ENCODE results near the gene GDI1. TPM values are rescaled to one million over a fixed set of nuclear protein-coding genes. Genes with fewer than 3 reads are reported as not detected.
"Not testable (repeated sequence)": the region's sequence is repeated elsewhere in the genome, so short reads cannot be mapped to it uniquely, and the experiment has no call there.

GDI1 gene
- 192 TPM for total RNA-seq

DNA sequence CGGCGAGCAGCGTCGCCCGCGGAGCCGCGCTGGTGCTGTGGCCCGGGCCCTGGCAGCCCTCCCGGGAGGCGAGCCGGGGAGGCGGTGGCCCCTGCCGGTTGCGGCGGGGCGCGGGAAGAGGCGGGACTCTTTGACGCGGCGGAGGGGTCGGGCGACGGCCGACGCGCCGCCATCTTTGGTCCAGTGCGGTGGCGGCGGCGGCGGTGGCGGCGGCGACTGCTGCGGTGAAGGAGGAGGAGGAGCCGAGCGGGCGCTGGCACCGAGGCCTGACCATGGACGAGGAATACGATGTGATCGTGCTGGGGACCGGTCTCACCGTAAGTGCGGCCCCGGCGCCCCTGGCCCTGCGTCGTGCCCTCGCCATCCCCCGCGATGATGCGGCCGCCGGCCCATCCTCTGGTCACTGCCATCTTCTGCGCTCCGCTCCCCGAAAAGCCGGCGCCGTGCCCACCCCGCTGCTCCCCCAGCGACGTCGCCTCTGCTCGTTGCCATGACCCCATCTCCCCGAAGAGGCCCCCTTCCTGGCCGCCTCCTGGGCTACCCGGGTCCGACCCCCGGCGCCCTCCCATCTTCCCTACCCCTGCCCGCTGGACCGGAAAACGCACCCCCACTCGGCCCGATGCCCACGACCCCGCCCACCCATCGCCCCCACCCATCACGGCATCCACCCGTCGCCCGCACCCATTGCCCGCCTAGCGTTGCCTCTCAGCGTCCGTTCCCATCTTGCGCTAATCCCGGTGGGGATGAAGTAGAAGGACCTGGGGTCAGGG, at the start of gene GDI1:
TSS of gene GDI1 (plus strand) at position 172 of the 770 bp plus-strand sequence. CDS start at position 273, 101 bp downstream.
- DNase-seq, result no peak

- DNase-seq, result not testable (repeated sequence)
Measured at GRCh38 chrX:154388094-154388493, 48.9 kb upstream of the GDI1 start.

- DNase-seq, result not testable (repeated sequence)
Measured at GRCh38 chrX:154388649-154389048, 48.3 kb upstream of the GDI1 start.

DNA sequence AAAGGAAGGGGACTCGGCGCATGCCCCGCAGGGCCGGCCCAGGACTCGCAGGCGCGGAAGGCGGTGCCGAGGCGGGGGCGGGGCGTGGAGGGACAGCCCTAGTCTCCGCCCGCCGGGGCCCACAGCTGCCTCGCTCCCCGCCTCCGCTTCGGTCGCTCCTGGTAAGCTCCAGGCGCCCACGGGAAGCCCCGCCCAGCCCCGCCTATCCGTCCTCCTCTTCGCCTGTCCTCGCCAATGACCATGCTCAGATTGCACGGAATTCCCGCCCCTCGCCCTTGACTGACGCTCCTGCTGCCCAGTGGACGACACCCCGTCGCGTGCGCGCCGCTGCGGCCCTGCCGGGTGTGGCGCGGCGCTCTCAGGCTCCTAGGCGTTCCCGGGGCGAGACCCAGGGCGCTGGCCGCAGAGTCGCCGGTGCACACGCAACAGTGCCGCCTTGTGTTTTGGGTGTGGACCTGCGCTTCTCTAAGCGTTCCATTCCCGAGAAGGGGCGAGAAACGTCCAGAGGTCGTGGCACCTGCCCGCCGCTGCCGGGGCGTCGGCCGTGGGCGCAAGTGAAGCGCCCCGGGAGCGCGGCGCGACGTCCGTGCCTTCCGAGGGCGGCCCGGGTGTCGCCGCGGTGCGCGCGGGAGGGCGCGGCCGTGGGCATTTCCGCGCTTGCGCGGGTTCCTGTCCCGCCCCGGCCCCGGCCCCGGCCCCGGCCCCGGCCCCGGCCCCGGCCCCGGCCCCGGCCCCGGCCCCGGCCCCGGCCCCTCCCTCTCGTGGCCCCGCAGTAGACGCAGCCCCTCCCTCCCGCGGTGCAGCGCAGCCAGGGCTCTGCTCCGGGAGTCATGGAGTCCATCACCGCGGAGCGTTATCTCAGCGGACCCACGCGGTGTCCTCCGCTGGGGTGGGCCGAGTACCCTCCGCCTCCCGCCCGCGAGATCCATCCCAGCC, 46.9 kb upstream of the GDI1 start:
- DNase-seq, result not testable (repeated sequence)

- not testable (repeated sequence) for DNase-seq
Measured at GRCh38 chrX:154396363-154396762, 40.6 kb upstream of the GDI1 start.

- DNase-seq, result peak; percentile 56
Measured at GRCh38 chrX:154396973-154397887, 39.7 kb upstream of the GDI1 start.

GRCh38 chrX:154397888-154398667, 38.9 kb upstream of the GDI1 start, which contains the start of gene RPL10:
Gene RPL10, plus strand, starts transcription at chrX:154398377. Its CDS starts 143 bp downstream, at chrX:154398520.
- DNase-seq, result peak; percentile 81

DNA sequence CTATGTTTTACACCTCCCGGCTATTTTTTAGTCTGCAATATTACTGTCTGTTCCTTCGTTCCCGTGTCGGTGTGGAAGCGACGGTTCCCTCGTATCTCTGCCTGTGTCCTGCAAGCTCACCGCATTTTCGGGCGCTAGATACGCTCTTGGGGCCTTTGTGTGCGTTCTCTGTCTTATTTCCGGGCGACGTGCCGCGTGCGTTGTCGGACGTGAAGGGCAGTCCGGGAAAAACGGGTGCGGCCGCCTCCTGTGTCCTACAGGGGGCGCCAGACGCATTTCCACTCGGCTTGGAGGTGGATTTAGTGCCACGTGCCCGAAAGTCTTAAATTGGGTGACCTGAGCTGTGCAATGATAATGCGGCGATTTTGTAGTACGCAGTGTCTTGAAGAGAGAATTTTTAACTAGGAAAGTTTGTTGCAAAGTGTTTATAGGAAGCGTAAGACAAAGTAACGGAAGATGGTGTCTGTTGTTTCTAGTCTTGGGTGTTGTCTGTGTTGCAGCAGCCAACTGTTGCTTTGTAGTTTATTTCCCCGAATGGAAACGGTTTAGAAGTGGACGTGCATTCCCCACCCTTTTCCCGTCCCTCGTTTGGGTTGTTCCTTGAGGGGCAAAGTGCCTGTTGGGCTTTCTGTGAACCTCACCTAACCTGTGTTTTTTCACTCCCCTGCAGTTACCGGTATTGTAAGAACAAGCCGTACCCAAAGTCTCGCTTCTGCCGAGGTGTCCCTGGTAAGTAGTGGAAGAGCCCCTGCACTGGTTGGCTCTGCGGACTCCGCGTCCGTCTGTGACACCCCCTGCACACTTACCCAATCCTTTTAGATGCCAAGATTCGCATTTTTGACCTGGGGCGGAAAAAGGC, 38.1 kb upstream of the GDI1 start:
- peak; percentile 54 for DNase-seq

GRCh38 chrX:154399527-154400368, 37.2 kb upstream of the GDI1 start:
- DNase-seq, result no peak

DNA sequence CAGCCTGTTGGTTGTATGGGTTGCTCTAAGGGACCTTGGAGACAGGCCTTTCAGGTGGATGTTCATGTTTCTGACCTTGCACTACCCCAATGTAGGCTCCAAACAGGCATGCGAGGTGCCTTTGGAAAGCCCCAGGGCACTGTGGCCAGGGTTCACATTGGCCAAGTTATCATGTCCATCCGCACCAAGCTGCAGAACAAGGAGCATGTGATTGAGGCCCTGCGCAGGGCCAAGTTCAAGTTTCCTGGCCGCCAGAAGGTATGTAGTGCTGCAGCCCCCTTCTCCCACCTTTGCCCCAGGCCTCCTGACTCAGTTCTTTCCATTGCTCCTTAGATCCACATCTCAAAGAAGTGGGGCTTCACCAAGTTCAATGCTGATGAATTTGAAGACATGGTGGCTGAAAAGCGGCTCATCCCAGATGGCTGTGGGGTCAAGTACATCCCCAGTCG, 36.6 kb upstream of the GDI1 start:
- not testable (repeated sequence) for DNase-seq

DNA sequence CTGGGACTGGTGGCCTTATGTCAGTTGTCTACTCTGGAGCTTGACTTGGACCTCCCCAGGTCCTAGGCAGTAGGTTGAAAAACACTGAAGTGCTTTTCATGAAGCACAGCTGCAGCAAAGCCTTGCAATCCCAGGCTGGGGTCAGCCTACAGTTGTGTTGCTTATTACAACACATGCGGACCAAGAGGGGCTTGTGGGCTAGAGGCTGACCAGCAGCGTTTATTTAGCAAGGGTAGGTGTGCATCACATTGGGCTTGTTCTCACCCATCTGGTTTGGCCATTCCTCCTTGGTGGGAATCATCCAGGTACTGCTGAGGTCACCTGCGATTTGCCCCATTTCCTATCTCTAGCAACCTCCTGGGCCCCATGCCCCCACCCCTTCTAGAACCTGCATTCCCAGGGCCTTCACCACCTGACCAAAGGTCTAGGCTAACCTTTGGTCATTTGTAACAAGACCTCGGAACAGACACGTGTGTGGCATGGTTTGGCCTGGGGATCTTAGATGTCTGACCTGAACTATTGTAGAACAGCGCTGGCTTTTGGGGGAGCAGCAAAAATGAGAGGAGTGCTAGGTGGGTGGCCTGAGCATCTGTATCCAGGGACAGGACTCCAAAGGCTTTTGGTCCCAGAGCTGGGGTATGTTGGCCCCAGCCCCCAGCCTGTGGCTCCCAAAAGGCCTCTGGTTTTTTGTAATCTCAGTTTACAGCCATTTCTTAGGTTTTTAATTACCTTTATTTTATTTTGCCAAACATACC, 35.7 kb upstream of the GDI1 start:
- DNase-seq, result no peak

DNA sequence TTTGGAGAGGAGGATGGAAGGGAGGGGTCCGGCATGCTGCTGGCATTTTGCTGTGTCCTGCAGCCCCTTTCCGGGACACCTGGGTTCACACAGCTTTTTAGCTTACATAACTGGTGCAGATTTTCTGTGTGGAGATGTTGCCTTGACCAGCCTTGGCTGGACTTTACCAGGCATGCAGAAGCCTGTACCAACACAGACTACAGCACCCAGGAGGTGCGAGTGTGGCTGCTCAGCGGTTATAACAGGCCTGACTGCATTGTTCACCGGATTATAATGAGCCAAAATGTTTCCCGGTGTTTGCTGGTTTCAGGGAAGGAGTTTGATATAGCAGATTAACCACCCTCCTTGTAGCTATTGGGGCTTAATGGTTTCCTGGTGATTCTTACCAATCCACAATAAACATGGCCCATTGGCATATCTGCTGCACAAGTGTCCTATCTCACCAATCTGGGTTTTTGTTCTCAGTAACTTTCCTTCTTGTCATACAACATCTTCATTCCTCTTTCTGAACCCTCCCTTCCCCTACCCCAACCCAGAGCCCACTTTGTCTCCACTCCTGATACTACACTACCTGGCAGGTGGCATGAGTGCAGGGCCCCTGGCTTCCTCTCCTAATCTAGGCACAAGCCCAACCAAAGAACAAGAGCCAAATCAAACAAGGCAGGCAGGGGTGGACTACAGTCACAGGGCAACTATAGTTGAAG, 34.9 kb upstream of the GDI1 start:
- DNase-seq, result no peak

DNA sequence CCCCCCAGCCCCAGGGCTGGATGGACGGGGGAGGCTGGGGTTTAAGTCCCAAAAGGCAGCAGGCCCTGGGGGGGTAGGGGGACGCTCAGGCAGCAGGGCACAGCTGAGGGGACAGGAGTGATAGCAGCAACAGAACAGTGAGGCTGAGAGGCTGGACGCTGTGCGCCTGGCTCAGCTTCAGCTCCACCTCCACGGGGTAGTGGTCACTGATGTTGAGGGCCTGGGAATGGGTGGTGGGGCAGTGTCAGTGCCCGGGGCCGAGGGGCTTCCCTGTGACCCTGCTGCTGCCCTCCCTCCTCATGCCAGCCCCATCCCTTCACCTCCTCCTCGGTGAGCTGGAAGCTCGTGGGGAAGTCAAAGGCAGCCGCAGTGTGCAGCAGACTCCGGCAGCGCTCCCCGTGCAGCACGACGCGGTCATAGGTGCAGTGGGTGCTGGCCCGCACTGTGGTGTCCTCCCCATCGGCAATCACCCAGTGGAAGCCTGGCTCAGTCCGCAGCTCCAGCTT, 34.3 kb upstream of the GDI1 start:
- DNase-seq, result no peak

GRCh38 chrX:154403192-154403591, 33.8 kb upstream of the GDI1 start:
- DNase-seq, result no peak

GRCh38 chrX:154403858-154404257, 33.1 kb upstream of the GDI1 start:
- DNase-seq, result no peak

- DNase-seq, result no peak
Measured at GRCh38 chrX:154404625-154405192, 32.2 kb upstream of the GDI1 start.

DNA sequence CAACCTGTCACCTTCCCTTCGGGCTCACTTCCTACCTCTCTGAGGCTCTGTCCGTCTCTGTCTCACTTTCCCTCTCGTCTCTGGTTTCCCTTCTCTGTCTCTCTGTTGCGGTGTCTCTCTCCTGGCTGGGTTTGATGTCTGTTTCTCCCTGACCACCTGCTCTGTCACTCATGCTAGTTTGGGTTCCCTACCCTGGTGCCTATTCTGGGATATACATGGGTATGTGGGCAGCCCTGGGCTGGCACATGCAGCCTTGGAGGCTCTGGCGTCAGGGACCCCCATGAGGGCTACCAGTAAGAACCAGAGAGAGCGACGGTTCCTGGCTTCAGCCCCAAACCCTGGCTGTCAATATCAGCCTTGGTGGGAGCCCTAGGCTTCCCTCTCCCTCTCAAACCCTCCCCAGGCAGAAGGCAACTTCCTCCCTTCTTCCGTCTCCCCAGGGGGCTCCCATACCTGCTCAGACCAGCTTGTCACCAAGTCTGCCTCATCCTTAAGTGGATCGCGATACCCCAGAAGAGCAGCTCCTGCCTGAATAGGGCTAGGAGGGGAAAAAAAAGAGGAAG, 28.2 kb upstream of the GDI1 start:
- DNase-seq, result no peak

Measured in occipital lobe (tissue), 2 donors.